ENCODE results near the gene EPN2.

DNA sequence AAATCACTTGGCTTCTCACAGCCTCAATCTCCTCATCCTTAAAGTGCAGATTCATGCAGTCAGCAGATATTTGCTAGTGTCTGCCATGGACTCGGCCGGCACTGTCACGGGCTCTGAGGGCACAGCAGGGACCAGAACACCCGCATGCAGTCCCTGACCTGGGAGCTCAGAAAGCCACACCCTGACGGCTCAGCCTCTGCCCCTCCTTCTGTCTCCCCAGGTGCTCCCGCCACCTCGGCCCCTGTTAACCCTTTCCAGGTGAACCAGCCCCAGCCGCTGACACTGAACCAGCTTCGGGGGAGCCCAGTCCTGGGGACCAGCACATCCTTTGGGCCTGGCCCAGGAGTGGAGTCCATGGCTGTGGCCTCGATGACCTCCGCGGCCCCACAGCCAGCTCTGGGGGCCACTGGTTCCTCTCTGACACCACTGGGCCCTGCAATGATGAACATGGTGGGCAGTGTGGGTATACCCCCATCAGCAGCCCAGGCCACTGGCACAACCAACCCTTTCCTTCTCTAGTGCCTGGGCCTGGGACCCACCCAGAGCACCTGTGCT is 96.6 kb downstream of the EPN2 start:
- TF ChIP-seq NFRKB (IDR thresholded peaks at IDR 0.05): no peak
- TF ChIP-seq TARDBP (IDR thresholded peaks at IDR 0.05): no peak
- no peak for TF ChIP-seq L3MBTL2 (conservative IDR thresholded peaks at IDR 0.05)
- no peak for TF ChIP-seq FOXA1 (IDR thresholded peaks at IDR 0.05)
- TF ChIP-seq SUZ12 (IDR thresholded peaks at IDR 0.05): no peak
- no peak for TF ChIP-seq HDGF (IDR thresholded peaks at IDR 0.05; ENCODE audit: borderline replicate concordance)
- TF ChIP-seq, protein P1, sequence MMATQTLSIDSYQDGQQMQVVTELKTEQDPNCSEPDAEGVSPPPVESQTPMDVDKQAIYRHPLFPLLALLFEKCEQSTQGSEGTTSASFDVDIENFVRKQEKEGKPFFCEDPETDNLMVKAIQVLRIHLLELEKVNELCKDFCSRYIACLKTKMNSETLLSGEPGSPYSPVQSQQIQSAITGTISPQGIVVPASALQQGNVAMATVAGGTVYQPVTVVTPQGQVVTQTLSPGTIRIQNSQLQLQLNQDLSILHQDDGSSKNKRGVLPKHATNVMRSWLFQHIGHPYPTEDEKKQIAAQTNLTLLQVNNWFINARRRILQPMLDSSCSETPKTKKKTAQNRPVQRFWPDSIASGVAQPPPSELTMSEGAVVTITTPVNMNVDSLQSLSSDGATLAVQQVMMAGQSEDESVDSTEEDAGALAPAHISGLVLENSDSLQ (IDR thresholded peaks at IDR 0.05): no peak
- TF ChIP-seq ELF4 (IDR thresholded peaks at IDR 0.05): no peak
- TF ChIP-seq LEF1 (IDR thresholded peaks at IDR 0.05; ENCODE audit: borderline replicate concordance): no peak
- TF ChIP-seq FOXM1 (IDR thresholded peaks at IDR 0.05; ENCODE audit: borderline replicate concordance): no peak
- no peak for TF ChIP-seq ARNT (IDR thresholded peaks at IDR 0.05)
- no peak for TF ChIP-seq BHLHE40 (IDR thresholded peaks at IDR 0.05; ENCODE audit: borderline replicate concordance)
- TF ChIP-seq SP1 (IDR thresholded peaks at IDR 0.05): no peak
